Measurements from ENCODE around the gene SEC31B.

The SEC31B gene, protein sequence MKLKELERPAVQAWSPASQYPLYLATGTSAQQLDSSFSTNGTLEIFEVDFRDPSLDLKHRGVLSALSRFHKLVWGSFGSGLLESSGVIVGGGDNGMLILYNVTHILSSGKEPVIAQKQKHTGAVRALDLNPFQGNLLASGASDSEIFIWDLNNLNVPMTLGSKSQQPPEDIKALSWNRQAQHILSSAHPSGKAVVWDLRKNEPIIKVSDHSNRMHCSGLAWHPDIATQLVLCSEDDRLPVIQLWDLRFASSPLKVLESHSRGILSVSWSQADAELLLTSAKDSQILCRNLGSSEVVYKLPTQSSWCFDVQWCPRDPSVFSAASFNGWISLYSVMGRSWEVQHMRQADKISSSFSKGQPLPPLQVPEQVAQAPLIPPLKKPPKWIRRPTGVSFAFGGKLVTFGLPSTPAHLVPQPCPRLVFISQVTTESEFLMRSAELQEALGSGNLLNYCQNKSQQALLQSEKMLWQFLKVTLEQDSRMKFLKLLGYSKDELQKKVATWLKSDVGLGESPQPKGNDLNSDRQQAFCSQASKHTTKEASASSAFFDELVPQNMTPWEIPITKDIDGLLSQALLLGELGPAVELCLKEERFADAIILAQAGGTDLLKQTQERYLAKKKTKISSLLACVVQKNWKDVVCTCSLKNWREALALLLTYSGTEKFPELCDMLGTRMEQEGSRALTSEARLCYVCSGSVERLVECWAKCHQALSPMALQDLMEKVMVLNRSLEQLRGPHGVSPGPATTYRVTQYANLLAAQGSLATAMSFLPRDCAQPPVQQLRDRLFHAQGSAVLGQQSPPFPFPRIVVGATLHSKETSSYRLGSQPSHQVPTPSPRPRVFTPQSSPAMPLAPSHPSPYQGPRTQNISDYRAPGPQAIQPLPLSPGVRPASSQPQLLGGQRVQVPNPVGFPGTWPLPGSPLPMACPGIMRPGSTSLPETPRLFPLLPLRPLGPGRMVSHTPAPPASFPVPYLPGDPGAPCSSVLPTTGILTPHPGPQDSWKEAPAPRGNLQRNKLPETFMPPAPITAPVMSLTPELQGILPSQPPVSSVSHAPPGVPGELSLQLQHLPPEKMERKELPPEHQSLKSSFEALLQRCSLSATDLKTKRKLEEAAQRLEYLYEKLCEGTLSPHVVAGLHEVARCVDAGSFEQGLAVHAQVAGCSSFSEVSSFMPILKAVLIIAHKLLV

DNA sequence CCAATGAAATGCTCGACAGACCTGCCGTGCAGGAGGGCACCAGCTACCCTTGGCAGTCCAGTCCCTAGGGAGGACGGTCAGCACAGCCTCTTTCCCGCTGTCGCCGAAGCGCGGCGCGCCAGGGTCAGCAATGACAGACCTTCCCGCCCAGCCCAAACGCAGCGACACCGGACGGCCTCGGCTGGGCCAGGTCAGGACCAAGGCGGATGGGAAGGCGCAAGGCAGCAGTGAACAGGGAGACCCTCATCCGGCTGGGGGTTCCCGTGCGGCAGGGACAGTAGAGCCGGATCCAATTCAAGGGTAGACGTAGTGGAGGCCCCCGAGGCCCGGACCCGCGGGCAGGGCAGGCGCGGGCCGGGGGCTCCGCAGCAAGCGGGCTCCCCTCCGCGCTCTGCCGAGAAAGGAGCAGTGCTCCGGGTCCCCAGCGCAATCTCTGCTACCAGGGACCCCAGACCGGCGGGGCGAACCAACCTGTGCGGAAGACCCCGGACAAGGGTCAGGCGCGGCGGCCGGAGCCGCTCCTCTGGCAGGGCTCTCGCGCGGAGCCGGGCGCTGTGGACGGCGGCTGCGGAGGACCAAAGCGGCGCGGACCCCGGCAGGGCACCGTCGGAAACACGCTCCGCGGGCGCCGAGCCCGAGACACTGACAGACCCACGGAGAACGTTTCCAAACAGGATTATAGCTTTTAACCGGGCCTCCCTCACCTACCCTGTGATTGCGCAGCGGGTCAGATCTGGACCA, at the start of gene SEC31B:
Gene SEC31B (minus strand): TSS at position 551 of the 741 bp plus-strand sequence. CDS start 2,909 bp downstream, outside the sequence.
- peak in 1 of 2 donors; percentile 45 for DNase-seq

DNA sequence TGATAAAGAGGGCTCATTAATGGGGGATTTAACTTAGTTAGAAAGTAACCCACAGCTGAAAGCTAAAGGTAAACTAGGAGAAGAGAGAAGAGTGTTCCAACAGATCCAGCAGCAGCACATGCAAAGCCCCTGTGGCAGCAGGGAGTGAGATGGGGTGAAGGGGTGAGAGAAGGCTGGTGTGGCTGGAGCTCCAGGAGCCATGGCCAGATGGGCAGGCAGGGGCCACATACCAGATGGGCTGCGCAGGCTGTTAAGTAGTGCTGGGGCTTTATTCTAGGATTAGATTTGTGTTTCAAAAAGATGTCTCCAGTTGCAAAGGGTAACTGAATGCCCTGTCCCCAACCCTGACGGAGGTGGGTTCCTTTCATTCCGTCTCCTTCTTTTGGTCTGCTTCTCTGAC, 49.3 kb upstream of the SEC31B start:
- no peak for DNase-seq

DNA sequence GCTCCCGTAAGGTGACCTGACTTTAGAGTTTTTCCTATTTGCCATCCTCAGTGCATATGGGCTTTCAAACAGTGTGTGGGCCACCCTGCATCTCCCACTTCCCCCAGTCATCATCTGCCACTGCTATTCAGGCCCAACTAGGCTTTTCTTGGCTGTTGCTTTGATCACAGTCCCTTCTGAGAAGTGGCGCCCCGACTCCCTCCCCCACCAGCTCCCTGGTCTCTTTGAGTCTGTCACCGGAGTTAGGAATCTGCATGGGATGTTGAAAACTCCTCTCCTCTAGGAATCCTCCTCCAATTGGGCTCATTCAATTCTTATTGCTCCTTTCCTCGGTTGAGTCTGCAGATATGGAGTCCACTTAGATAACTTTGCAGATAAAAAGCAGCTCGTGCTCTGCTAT, 48.2 kb upstream of the SEC31B start:
- no peak for DNase-seq

DNA sequence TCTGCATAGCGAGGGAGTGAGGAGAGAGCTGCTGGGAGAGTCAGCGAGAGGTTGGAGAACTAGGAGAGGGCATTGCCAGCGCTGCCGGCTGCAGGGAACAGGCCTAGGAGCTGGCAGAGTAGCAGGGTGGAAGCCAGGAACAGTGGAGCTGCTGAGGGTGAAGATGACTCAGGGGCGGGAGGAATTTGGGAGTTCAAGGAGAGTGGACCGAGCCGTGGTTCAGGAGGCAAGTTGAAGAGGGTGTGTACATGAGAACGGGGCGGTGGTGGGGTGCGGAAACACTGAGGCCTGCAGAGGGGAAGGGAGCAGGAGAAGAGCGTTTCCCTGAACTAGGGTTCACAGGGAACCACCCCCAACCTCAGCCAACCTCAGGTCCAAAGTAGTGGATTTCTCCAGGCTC, 47.6 kb upstream of the SEC31B start:
- DNase-seq, result no peak

DNA sequence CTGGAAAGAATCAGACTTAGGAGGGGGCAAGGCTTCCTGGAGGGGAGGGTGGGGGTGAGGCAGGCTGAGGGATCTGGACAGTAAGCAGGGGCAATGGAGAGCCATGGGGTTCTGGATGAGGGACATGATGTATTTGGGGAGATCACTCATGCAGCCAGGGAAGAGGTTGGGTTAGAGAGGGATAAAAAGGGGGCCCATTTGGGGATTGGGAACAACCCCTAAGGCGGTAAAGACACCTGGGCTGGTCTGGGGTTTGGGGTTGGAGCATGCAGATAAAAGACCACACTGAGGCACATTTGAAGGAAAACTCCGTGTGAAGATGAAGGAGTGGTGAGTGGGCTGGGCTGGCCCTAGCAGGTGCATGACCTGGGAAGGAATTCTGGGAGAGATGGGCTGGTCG, 46.9 kb upstream of the SEC31B start:
- DNase-seq, result no peak

- no peak for DNase-seq
Observed at GRCh38 chr10:100565206-100565985, 45.7 kb upstream of the SEC31B start.

- DNase-seq, result peak; percentile 21 to 50
Observed at GRCh38 chr10:100562008-100562672, 42.5 kb upstream of the SEC31B start.

DNA sequence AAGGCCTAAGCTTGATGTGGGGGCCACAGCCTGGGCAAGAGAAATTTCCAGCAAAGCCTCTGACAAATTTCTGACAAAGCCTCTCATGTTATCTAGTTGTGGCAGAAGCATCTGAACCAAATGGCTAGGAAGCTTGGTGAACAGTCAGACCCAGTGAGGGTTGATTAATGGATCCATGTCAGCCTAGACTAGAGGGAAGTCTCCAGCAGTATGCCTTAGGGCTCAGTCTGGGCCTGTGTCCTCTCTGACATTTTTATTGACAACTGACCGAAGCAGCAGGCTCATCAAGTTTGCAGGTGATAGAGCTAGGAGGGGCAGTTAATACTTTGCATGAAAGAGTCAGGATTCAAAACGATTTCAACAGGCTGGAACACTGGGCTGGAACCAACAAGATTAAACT, 41.3 kb upstream of the SEC31B start:
- DNase-seq, result no peak

DNA sequence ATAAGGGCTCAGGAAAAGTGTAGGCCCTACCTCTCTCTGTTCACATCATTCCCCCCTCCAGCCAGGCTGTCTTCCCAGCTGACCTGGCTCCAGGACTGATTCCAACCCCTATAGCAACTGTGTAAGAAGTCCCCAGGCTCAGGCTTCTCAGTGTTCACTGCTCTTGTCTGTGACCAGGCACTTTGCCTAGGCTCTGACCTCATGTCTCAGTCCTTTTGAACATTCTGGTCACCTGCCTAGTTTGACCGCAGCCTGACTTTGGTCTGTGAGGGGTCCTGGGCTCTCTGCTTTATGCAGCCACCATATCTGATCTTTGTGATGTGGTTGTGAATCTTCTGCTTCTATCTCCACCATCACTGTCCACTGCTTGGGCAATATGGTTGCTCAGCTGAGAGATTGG, 40.6 kb upstream of the SEC31B start:
- no peak for DNase-seq

DNA sequence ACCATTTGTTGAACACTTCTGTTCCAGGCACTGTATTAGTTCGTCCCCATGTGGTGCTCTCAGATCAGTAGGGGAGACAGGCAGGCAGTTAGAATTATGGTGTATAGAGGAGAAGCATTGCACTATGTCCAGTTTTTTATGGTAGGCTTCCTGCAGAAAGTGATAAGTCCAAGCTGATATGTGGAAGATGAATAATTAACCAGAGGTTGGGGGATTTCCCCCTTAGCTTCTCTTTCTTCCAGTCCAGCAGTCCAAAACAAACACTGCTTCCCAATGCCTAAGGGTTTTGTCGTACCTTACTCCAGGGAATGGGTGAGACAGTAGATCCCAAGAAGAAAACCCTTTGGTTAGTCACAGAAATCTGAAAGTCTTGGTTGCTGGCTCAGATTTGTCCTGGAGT, 35.2 kb upstream of the SEC31B start:
- DNase-seq, result no peak

- no peak for DNase-seq
Observed at GRCh38 chr10:100553929-100554328, 34.3 kb upstream of the SEC31B start.

GRCh38 chr10:100551738-100552137, 32.1 kb upstream of the SEC31B start:
- DNase-seq, result no peak

GRCh38 chr10:100551196-100551595, 31.5 kb upstream of the SEC31B start:
- DNase-seq, result no peak

GRCh38 chr10:100544950-100545349, 25.3 kb upstream of the SEC31B start:
- no peak for DNase-seq

- DNase-seq, result no peak
Observed at GRCh38 chr10:100537475-100537874, 17.8 kb upstream of the SEC31B start.

GRCh38 chr10:100535715-100536353, 16.2 kb upstream of the SEC31B start, which contains the start of gene HIF1AN:
Gene HIF1AN, plus strand, starts transcription at chr10:100535943. Its CDS starts 16 bp downstream, at chr10:100535959.
- DNase-seq, result peak; percentile 78 to 96

- DNase-seq, result no peak
Observed at GRCh38 chr10:100535338-100535714, 15.7 kb upstream of the SEC31B start.

- no peak for DNase-seq
Observed at GRCh38 chr10:100534726-100535125, 15.1 kb upstream of the SEC31B start.

DNA sequence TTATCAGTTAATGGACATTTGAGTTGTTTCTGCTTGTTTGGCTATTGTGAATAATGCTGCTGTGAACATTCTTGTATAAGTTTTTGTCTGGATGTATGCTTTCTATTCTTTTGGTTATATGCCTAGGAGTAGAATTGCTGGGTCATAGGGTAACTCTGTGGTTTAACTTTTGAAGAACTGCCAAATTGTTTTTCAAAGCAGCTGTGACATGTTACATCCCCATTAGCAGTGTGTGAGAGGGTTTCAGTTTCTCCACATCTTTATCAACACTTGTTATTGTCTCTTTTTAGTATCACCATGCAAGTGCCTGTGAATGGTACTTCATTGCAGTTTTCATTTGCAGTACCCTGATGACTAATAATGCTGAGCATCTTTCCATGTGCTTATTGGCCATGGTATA, 12.1 kb upstream of the SEC31B start:
- DNase-seq, result no peak

Data from hippocampal formation (tissue), 2 donors.